WTC11 (cell line): ENCODE measurements around the gene ANKRD11. TPM values are rescaled to one million over a fixed set of nuclear protein-coding genes. Genes with fewer than 3 reads are reported as not detected.

Source experiments
- ATAC-seq: fragments of 200-7000 bp; cut with Tn5 transposase; 2 replicates; pipeline ENCODE4 v1.10.0; 2021; ENCODE audit warnings: mild to moderate bottlenecking, moderate library complexity
- CTCF ChIA-PET: fragments of 300-600 bp; sonication (Branson Sonifier 250); formaldehyde crosslinking; loops from one replicate; lab custom pipeline; 2021; ENCODE audit warnings: antibody characterized with exemption; lab: Charles Lee
- POLR2A ChIA-PET: fragments of 350-600 bp; sonication (Branson Sonifier 250); formaldehyde crosslinking; loops from one replicate; lab custom pipeline; 2021; ENCODE audit warnings: antibody characterized with exemption; lab: Charles Lee
- DNase-seq: peaks from one replicate; pipeline ENCODE4 v3.0.0; 2021; ENCODE audit warnings: low spot score
- H3K27ac Mint-ChIP-seq: 2 replicates; pipeline ENCODE4 v1.8.0; 2021; ENCODE audit warnings: mixed read lengths
- H3K27me3 Mint-ChIP-seq: 2 replicates; pipeline ENCODE4 v1.8.0; 2021; ENCODE audit warnings: low read depth, mild to moderate bottlenecking, moderate library complexity, mixed read lengths
- H3K36me3 Mint-ChIP-seq: 2 replicates; pipeline ENCODE4 v1.8.0; 2021; ENCODE audit warnings: mixed read lengths
- H3K4me1 Mint-ChIP-seq: 2 replicates; pipeline ENCODE4 v1.8.0; 2022; ENCODE audit warnings: mixed read lengths
- H3K4me3 Mint-ChIP-seq: 2 replicates; pipeline ENCODE4 v1.8.0; 2021; ENCODE audit warnings: mild to moderate bottlenecking, moderate library complexity, mixed read lengths
- H3K9me3 Mint-ChIP-seq: 2 replicates; pipeline ENCODE4 v1.8.0; 2021; ENCODE audit warnings: mixed read lengths
- GABPB1 ChIP-seq: sonication (generic); formaldehyde crosslinking; IDR thresholded peaks from 2 replicates; pipeline ENCODE4 v1.8.1; 2023; ENCODE audit warnings: mild to moderate bottlenecking, missing genetic modification reagents
- MYBL2 ChIP-seq: sonication (generic); formaldehyde crosslinking; IDR thresholded peaks from 2 replicates; pipeline ENCODE4 v1.8.1; 2023; ENCODE audit warnings: mild to moderate bottlenecking, moderate library complexity, missing genetic modification reagents
- NFATC4 ChIP-seq: fragments of 250-450 bp; sonication (Bioruptor Pico); IDR thresholded peaks from 2 replicates; pipeline ENCODE4 v1.9.0; 2021; ENCODE audit warnings: mild to moderate bottlenecking
- NFE2L1 ChIP-seq: sonication (generic); formaldehyde crosslinking; IDR thresholded peaks from 2 replicates; pipeline ENCODE4 v1.8.1; 2023; ENCODE audit warnings: missing genetic modification reagents
- OVOL2 ChIP-seq: fragments of 250-450 bp; sonication (Bioruptor Pico); IDR thresholded peaks from 2 replicates; pipeline ENCODE4 v1.9.0; 2021; ENCODE audit warnings: mild to moderate bottlenecking, borderline replicate concordance
- SP1 ChIP-seq: sonication (generic); formaldehyde crosslinking; conservative IDR thresholded peaks from 2 replicates; pipeline ENCODE4 v1.8.1; 2022; ENCODE audit warnings: missing genetic modification reagents
- ZBTB21 ChIP-seq: sonication (generic); formaldehyde crosslinking; IDR thresholded peaks from 2 replicates; pipeline ENCODE4 v1.8.1; 2023; ENCODE audit warnings: mild to moderate bottlenecking, missing genetic modification reagents, borderline replicate concordance
- total RNA-seq: library from RNA; stranded (reverse); gene quantifications from 3 replicates; pipeline ENCODE4 v1.2.3, GENCODE V29; 2021
- TF ChIP-seq, protein P1 (sequence below): sonication (generic); formaldehyde crosslinking; IDR thresholded peaks from 2 replicates; pipeline ENCODE4 v1.8.1; 2022; ENCODE audit warnings: mild to moderate bottlenecking, moderate library complexity, missing genetic modification reagents
- TF ChIP-seq, protein P2 (sequence below): sonication (generic); formaldehyde crosslinking; IDR thresholded peaks from 2 replicates; pipeline ENCODE4 v1.8.0; 2023; ENCODE audit warnings: missing genetic modification reagents
- TF ChIP-seq, protein P3 (sequence below): sonication (generic); formaldehyde crosslinking; IDR thresholded peaks from 2 replicates; pipeline ENCODE4 v1.8.1; 2023; ENCODE audit warnings: mild to moderate bottlenecking, missing genetic modification reagents, moderate library complexity
- TF ChIP-seq, protein P4 (sequence below): sonication (generic); formaldehyde crosslinking; IDR thresholded peaks from 2 replicates; pipeline ENCODE4 v1.8.1; 2023; ENCODE audit warnings: mild to moderate bottlenecking, missing genetic modification reagents, borderline replicate concordance
- TF ChIP-seq, protein P5 (sequence below): sonication (generic); formaldehyde crosslinking; IDR thresholded peaks from 2 replicates; pipeline ENCODE4 v1.8.1; 2022; ENCODE audit warnings: mild to moderate bottlenecking, missing genetic modification reagents, moderate library complexity, borderline replicate concordance
- TF ChIP-seq, protein P6 (sequence below): sonication (generic); formaldehyde crosslinking; IDR thresholded peaks from 2 replicates; pipeline ENCODE4 v1.8.0; 2023; ENCODE audit warnings: mild to moderate bottlenecking, missing genetic modification reagents

ANKRD11 gene
- total RNA-seq, 1 experiment from 2014 or later: 184 TPM

DNA sequence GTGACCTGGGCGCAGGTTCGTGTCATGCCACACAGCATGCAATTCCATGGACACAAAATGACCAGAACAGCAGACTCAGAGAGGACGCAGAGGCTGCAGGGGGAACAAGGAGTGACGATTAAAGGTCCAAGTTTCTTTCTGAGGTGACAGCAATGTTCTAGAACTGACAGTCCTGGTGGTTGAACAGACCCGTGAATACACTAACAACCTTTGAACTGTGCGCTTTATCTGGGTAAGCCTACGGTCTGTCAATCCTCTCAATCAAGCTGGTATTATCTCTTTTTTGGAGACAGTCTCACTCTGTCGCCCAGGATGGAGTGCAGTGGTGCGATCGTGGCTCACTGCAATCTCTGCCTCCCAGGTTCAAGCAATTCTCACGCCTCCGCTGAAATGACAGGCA is 138.7 kb downstream of the ANKRD11 start (continued):
- TF ChIP-seq GABPB1 (CRISPR knock-in tag) (no peak), OVOL2 (no peak), NFATC4 (no peak), ZBTB21 (CRISPR knock-in tag) (no peak), SP1 (CRISPR knock-in tag) (no peak), MYBL2 (CRISPR knock-in tag) (no peak)
- TF ChIP-seq, protein P1, sequence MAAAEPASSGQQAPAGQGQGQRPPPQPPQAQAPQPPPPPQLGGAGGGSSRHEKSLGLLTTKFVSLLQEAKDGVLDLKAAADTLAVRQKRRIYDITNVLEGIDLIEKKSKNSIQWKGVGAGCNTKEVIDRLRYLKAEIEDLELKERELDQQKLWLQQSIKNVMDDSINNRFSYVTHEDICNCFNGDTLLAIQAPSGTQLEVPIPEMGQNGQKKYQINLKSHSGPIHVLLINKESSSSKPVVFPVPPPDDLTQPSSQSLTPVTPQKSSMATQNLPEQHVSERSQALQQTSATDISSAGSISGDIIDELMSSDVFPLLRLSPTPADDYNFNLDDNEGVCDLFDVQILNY (CRISPR knock-in tag): no peak
- TF ChIP-seq, protein P2, sequence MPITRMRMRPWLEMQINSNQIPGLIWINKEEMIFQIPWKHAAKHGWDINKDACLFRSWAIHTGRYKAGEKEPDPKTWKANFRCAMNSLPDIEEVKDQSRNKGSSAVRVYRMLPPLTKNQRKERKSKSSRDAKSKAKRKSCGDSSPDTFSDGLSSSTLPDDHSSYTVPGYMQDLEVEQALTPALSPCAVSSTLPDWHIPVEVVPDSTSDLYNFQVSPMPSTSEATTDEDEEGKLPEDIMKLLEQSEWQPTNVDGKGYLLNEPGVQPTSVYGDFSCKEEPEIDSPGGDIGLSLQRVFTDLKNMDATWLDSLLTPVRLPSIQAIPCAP (CRISPR knock-in tag): no peak
- TF ChIP-seq, protein P3, sequence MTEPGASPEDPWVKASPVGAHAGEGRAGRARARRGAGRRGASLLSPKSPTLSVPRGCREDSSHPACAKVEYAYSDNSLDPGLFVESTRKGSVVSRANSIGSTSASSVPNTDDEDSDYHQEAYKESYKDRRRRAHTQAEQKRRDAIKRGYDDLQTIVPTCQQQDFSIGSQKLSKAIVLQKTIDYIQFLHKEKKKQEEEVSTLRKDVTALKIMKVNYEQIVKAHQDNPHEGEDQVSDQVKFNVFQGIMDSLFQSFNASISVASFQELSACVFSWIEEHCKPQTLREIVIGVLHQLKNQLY (CRISPR knock-in tag): no peak
- TF ChIP-seq, protein P4, sequence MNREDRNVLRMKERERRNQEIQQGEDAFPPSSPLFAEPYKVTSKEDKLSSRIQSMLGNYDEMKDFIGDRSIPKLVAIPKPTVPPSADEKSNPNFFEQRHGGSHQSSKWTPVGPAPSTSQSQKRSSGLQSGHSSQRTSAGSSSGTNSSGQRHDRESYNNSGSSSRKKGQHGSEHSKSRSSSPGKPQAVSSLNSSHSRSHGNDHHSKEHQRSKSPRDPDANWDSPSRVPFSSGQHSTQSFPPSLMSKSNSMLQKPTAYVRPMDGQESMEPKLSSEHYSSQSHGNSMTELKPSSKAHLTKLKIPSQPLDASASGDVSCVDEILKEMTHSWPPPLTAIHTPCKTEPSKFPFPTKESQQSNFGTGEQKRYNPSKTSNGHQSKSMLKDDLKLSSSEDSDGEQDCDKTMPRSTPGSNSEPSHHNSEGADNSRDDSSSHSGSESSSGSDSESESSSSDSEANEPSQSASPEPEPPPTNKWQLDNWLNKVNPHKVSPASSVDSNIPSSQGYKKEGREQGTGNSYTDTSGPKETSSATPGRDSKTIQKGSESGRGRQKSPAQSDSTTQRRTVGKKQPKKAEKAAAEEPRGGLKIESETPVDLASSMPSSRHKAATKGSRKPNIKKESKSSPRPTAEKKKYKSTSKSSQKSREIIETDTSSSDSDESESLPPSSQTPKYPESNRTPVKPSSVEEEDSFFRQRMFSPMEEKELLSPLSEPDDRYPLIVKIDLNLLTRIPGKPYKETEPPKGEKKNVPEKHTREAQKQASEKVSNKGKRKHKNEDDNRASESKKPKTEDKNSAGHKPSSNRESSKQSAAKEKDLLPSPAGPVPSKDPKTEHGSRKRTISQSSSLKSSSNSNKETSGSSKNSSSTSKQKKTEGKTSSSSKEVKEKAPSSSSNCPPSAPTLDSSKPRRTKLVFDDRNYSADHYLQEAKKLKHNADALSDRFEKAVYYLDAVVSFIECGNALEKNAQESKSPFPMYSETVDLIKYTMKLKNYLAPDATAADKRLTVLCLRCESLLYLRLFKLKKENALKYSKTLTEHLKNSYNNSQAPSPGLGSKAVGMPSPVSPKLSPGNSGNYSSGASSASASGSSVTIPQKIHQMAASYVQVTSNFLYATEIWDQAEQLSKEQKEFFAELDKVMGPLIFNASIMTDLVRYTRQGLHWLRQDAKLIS (CRISPR knock-in tag): no peak
- TF ChIP-seq, protein P5, sequence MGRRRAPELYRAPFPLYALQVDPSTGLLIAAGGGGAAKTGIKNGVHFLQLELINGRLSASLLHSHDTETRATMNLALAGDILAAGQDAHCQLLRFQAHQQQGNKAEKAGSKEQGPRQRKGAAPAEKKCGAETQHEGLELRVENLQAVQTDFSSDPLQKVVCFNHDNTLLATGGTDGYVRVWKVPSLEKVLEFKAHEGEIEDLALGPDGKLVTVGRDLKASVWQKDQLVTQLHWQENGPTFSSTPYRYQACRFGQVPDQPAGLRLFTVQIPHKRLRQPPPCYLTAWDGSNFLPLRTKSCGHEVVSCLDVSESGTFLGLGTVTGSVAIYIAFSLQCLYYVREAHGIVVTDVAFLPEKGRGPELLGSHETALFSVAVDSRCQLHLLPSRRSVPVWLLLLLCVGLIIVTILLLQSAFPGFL (CRISPR knock-in tag): no peak

DNA sequence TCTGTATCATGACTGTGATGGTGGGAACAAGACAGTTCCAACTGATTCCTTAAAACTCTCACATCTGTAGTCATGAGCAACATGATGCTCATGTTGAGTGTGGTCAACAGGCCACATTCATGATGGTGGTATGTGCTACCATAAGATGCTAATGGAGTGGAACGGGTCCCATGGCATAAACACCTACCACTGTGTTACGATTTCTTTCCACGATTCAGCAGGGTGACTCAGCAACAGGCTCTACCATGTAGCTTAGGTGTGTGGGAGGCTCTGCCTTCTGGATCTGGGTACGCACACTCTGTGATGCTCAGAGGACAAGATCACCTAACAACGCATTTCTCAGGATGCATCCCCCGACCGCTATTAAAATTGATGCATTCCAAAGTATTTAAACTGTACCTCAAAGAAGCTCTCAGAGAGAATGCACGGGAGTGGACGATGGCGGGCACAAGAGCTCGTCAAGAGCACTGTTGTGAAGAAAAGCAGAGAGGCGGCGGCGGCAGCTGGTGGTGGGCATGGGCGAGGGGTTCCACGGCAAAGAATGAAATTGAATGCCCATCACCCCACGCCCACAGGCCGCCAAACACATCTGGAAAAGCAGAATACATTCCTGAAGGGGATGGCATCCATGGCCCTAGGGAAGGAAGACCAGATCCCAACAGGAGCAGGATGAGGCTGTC is 139.5 kb downstream of the ANKRD11 start:
- Mint-ChIP-seq H3K27me3 (no peaks in the 10 kb centered on the region), H3K27ac (peak overlapping the region; percentile 19), H3K4me3 (no peak overlapping the region), H3K4me1 (peaks cover 65% of the 10 kb centered on the region), H3K9me3 (no peaks in the 10 kb centered on the region), H3K36me3 (no peaks in the 10 kb centered on the region)
- ATAC-seq (no peak), DNase-seq (no peak)
- TF ChIP-seq, protein P6, sequence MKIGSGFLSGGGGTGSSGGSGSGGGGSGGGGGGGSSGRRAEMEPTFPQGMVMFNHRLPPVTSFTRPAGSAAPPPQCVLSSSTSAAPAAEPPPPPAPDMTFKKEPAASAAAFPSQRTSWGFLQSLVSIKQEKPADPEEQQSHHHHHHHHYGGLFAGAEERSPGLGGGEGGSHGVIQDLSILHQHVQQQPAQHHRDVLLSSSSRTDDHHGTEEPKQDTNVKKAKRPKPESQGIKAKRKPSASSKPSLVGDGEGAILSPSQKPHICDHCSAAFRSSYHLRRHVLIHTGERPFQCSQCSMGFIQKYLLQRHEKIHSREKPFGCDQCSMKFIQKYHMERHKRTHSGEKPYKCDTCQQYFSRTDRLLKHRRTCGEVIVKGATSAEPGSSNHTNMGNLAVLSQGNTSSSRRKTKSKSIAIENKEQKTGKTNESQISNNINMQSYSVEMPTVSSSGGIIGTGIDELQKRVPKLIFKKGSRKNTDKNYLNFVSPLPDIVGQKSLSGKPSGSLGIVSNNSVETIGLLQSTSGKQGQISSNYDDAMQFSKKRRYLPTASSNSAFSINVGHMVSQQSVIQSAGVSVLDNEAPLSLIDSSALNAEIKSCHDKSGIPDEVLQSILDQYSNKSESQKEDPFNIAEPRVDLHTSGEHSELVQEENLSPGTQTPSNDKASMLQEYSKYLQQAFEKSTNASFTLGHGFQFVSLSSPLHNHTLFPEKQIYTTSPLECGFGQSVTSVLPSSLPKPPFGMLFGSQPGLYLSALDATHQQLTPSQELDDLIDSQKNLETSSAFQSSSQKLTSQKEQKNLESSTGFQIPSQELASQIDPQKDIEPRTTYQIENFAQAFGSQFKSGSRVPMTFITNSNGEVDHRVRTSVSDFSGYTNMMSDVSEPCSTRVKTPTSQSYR (CRISPR knock-in tag): no peak
- TF ChIP-seq NFE2L1 (CRISPR knock-in tag): 0 out of 2 replicates have a peak, but pooled peaks have one; percentile 24
- CTCF ChIA-PET: interaction anchor here (0.8 kb wide), 1 partner anchor 57 kb away, joined by 3 read pairs; no protein-coding TSS in a partner anchor
- POLR2A ChIA-PET: no interaction called here
